Astrocyte (in vitro differentiated cells and primary cell): Measurements from ENCODE around the gene HVCN1.

Experiments
- EZH2 ChIP-seq: IDR thresholded peaks from 2 replicates; pipeline ENCODE4 v1.6.1; 2012; ENCODE audit warnings: mild to moderate bottlenecking, low read length, inconsistent platforms; ENCODE audit not compliant: insufficient read depth
- TF ChIP-seq, protein P1 (sequence below): IDR thresholded peaks from 2 replicates; pipeline ENCODE4 v1.5.1; 2011; ENCODE audit warnings: low read depth, mild to moderate bottlenecking, inconsistent platforms, low read length, moderate library complexity; ENCODE audit not compliant: insufficient read depth

GRCh38 chr12:110732572-110732971, 43.7 kb upstream of the HVCN1 start:
- TF ChIP-seq, protein P1, sequence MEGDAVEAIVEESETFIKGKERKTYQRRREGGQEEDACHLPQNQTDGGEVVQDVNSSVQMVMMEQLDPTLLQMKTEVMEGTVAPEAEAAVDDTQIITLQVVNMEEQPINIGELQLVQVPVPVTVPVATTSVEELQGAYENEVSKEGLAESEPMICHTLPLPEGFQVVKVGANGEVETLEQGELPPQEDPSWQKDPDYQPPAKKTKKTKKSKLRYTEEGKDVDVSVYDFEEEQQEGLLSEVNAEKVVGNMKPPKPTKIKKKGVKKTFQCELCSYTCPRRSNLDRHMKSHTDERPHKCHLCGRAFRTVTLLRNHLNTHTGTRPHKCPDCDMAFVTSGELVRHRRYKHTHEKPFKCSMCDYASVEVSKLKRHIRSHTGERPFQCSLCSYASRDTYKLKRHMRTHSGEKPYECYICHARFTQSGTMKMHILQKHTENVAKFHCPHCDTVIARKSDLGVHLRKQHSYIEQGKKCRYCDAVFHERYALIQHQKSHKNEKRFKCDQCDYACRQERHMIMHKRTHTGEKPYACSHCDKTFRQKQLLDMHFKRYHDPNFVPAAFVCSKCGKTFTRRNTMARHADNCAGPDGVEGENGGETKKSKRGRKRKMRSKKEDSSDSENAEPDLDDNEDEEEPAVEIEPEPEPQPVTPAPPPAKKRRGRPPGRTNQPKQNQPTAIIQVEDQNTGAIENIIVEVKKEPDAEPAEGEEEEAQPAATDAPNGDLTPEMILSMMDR, result no peak
- no peak for TF ChIP-seq EZH2
